Endothelial cell of umbilical vein (primary cell): Measurements from ENCODE around the gene FIBCD1. TPM values are rescaled to one million over a fixed set of nuclear protein-coding genes. Genes with fewer than 3 reads are reported as not detected.

ENCODE experiments used
- BruUV-seq: library from RNA; stranded (reverse); fragments of 400-500 nt; replicated peaks from 2 replicates; lab custom pipeline; 2021; lab: Mats Ljungman, UMichigan
- CTCF ChIA-PET: fragments of 300-600, 350-600 bp; sonication (Branson Sonifier 250); formaldehyde crosslinking; loops from one replicate; lab custom pipeline; 2021; ENCODE audit warnings: antibody characterized with exemption, inconsistent platforms; lab: Charles Lee
- POLR2A ChIA-PET: fragments of 300-600, 350-600 bp; sonication (Branson Sonifier 250); formaldehyde crosslinking; loops from one replicate; lab custom pipeline; 2021; ENCODE audit warnings: antibody characterized with exemption, inconsistent platforms; lab: Charles Lee
- DNase-seq: peaks from one replicate; pipeline ENCODE4 v3.0.0-alpha.2; 2011; ENCODE audit warnings: low read depth, low spot score
- FAIRE-seq: peaks from 2 replicates; lab custom pipeline; 2011; peaks lifted over from hg19 to GRCh38; lab: Jason Lieb, UNC
- H2AFZ ChIP-seq: 2 replicates; pipeline ENCODE4 v1.6.0; 2012; ENCODE audit warnings: low read depth, low read length, control low read depth, inconsistent platforms
- H3K27ac ChIP-seq: 2 replicates; pipeline ENCODE4 v1.5.1; 2011; ENCODE audit warnings: low read depth, mild to moderate bottlenecking, control low read depth, low read length, moderate library complexity; ENCODE audit not compliant: insufficient read depth
- H3K27me3 ChIP-seq, 2 experiments: 2 replicates each; pipeline versions ENCODE4 v1.6.0 to v1.6.1; 2011; ENCODE audit warnings: low read length in 2 of 2, mixed read lengths in 1 of 2; ENCODE audit not compliant: control insufficient read depth in 2 of 2, insufficient read depth in 2 of 2
- H3K36me3 ChIP-seq, 2 experiments: 2 replicates in 1 of 2; 3 replicates in 1 of 2; pipeline ENCODE4 v1.5.1; 2011; ENCODE audit warnings: low read length in 2 of 2, mild to moderate bottlenecking in 1 of 2, moderate library complexity in 1 of 2; ENCODE audit not compliant: control insufficient read depth in 2 of 2, insufficient read depth in 2 of 2; ENCODE audit errors: extremely low read depth in 1 of 2
- H3K4me1 ChIP-seq: 3 replicates; pipeline ENCODE4 v1.5.1; 2011; ENCODE audit warnings: mild to moderate bottlenecking, low read length; ENCODE audit not compliant: control insufficient read depth, insufficient read depth; ENCODE audit errors: extremely low read depth
- H3K4me2 ChIP-seq: 2 replicates; pipeline ENCODE4 v1.6.1; 2011; ENCODE audit warnings: low read length, control low read depth, mixed read lengths; ENCODE audit not compliant: insufficient read depth
- H3K4me3 ChIP-seq, 3 experiments: fragments of 200-600 bp in 1 of 3; sonication (generic), shearing (Covaris generic) in 1 of 3; replicated peaks in 1 of 3; 2 replicates each; pipeline ENCODE4 v1.5.1; 2011 to 2016; ENCODE audit warnings: control low read depth in 3 of 3, low read length in 3 of 3, mild to moderate bottlenecking in 2 of 3, inconsistent platforms in 1 of 3, low read depth in 1 of 3, moderate library complexity in 1 of 3; ENCODE audit not compliant: insufficient read depth in 1 of 3
- H3K79me2 ChIP-seq: 2 replicates; pipeline ENCODE4 v1.6.0; 2012; ENCODE audit warnings: low read length, inconsistent platforms; ENCODE audit not compliant: control insufficient read depth, insufficient read depth
- H3K9ac ChIP-seq: replicated peaks from 2 replicates; pipeline ENCODE3; 2011; ENCODE audit warnings: low read length, control low read depth; ENCODE audit not compliant: insufficient read depth; ENCODE audit errors: extremely low read depth
- H3K9me1 ChIP-seq: replicated peaks from 3 replicates; pipeline ENCODE4 v1.6.0; 2011; ENCODE audit warnings: mild to moderate bottlenecking, low read length; ENCODE audit not compliant: control insufficient read depth, insufficient read depth; ENCODE audit errors: extremely low read depth
- H3K9me3 ChIP-seq: replicated peaks from 2 replicates; pipeline ENCODE4 v1.5.1; 2012; ENCODE audit warnings: low read length, inconsistent platforms; ENCODE audit not compliant: control insufficient read depth, insufficient read depth
- H4K20me1 ChIP-seq: replicated peaks from 2 replicates; pipeline ENCODE3; 2011; ENCODE audit warnings: mild to moderate bottlenecking, low read length; ENCODE audit not compliant: control insufficient read depth, insufficient read depth; ENCODE audit errors: extremely low read depth
- EZH2 ChIP-seq: IDR thresholded peaks from 2 replicates; pipeline ENCODE4 v1.6.1; 2012; ENCODE audit warnings: borderline replicate concordance, low read depth, mild to moderate bottlenecking, moderate library complexity, low read length, inconsistent platforms; ENCODE audit not compliant: severe bottlenecking
- FOS ChIP-seq: IDR thresholded peaks from 2 replicates; pipeline ENCODE4 v1.6.1; 2011; ENCODE audit warnings: mild to moderate bottlenecking, low read length, moderate library complexity, borderline replicate concordance; ENCODE audit not compliant: insufficient read depth
- JUN ChIP-seq: IDR thresholded peaks from 2 replicates; pipeline ENCODE4 v1.6.1; 2011; ENCODE audit warnings: borderline replicate concordance, low read depth; ENCODE audit not compliant: insufficient read length, insufficient read depth
- MYC ChIP-seq: IDR thresholded peaks from one replicate; pipeline ENCODE4 v1.6.1; 2011; ENCODE audit warnings: mild to moderate bottlenecking, low read depth, low read length
- POLR2A ChIP-seq: IDR thresholded peaks from 2 replicates; pipeline ENCODE4 v1.6.1; 2012; ENCODE audit warnings: low read depth, mild to moderate bottlenecking, control low read depth, low read length
- POLR2AphosphoS5 ChIP-seq: IDR thresholded peaks from 2 replicates; pipeline ENCODE4 v1.6.1; 2012; ENCODE audit warnings: low read depth, mild to moderate bottlenecking, control low read depth, low read length, moderate library complexity; ENCODE audit not compliant: insufficient read depth
- dilution Hi-C: fragments of 300-500 bp; cut with MboI; formaldehyde crosslinking; loops from one replicate; pipeline ENCODE4 v1.15.0; 2019; ENCODE audit warnings: low sequenced_read_pairs; ENCODE audit not compliant: extremely low pct_ligation_motif_present
- intact Hi-C: fragments of 100-400 bp; cut with micrococcal nuclease; formaldehyde crosslinking; loops from one replicate; pipeline ENCODE4 v1.10.0; 2022
- polyA plus RNA-seq, 4 experiments: library from polyadenylated mRNA; depleted of rRNA in 3 of 4; stranded (reverse) in 3 of 4; unstranded in 1 of 4; fragments of >200 nt; gene quantifications; 2 replicates each; pipeline versions ENCODE4 v1.2.1 to v1.2.3, GENCODE V29; 2011 to 2012; ENCODE audit warnings: missing spikeins in 1 of 4
- total RNA-seq: library from RNA; stranded (reverse); gene quantifications from 2 replicates; pipeline ENCODE4 v1.2.3, GENCODE V29; 2021
- TF ChIP-seq, protein P1 (sequence below), 2 donors: IDR thresholded peaks; 1 replicate in 1 of 2; 2 replicates in 1 of 2; pipeline ENCODE4 v1.5.1; 2011; ENCODE audit warnings: low read length in 2 of 2, mild to moderate bottlenecking in 2 of 2, moderate library complexity in 2 of 2, control low read depth in 1 of 2, inconsistent platforms in 1 of 2, low read depth in 1 of 2; ENCODE audit not compliant: insufficient read depth in 1 of 2; ENCODE audit errors: extremely low read depth in 1 of 2
- TF ChIP-seq, protein P2 (sequence below): IDR thresholded peaks from 2 replicates; pipeline ENCODE4 v1.6.1; 2011; ENCODE audit not compliant: insufficient read depth, insufficient read length

Gene FIBCD1
- total and polyA plus RNA-seq, 2 donors (not counting 3 experiments of a cell fraction or from before 2014, with no cell fraction given): 0.14 TPM; not detected in 1

DNA sequence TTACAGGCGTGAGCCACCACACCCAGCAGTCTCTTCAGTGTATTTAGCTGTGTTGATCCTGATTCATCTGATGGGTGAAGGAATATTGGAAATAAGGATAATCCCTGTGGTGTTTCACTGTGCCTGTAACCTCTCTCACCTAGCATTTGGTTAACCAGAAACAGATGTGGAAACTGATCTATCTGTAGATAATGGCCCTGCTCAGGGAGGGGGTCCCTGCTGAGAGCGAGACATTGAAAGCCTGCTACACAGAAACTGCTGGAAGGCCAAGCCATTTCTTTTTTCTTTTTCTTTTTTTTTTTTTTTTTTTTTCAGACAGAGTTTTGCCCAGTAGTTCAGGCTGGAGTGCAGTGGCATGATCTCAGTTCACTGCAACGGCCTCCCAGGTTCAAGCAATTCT lies 70.8 kb downstream of the FIBCD1 start:
- dilution Hi-C loops (loop anchor here (25.0 kb wide), 1 partner anchor 181 kb away; the partner anchor contains the start of gene EXOSC2), intact Hi-C loops (no loop called here)
- H3K4me1 ChIP-seq: peaks cover 2% of the 10 kb centered on the region
- TF ChIP-seq, protein P1, sequence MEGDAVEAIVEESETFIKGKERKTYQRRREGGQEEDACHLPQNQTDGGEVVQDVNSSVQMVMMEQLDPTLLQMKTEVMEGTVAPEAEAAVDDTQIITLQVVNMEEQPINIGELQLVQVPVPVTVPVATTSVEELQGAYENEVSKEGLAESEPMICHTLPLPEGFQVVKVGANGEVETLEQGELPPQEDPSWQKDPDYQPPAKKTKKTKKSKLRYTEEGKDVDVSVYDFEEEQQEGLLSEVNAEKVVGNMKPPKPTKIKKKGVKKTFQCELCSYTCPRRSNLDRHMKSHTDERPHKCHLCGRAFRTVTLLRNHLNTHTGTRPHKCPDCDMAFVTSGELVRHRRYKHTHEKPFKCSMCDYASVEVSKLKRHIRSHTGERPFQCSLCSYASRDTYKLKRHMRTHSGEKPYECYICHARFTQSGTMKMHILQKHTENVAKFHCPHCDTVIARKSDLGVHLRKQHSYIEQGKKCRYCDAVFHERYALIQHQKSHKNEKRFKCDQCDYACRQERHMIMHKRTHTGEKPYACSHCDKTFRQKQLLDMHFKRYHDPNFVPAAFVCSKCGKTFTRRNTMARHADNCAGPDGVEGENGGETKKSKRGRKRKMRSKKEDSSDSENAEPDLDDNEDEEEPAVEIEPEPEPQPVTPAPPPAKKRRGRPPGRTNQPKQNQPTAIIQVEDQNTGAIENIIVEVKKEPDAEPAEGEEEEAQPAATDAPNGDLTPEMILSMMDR (IDR thresholded peaks at IDR 0.05; ENCODE audit: extremely low read depth in 1 of 2, insufficient read depth in 1 of 2, low read depth in 1 of 2, low read length in 2 of 2): no peak
- TF ChIP-seq JUN: no peak
- no peak for TF ChIP-seq FOS
- no peak for TF ChIP-seq MYC
- no peak for TF ChIP-seq POLR2AphosphoS5
- TF ChIP-seq, protein P2, sequence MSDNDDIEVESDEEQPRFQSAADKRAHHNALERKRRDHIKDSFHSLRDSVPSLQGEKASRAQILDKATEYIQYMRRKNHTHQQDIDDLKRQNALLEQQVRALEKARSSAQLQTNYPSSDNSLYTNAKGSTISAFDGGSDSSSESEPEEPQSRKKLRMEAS: no peak
- no peak for TF ChIP-seq EZH2
- TF ChIP-seq POLR2A: no peak
- H3K27me3 ChIP-seq: no peaks in the 10 kb centered on the region
- no peaks in the 10 kb centered on the region for H3K9me1 ChIP-seq
- no peak overlapping the region for H3K27ac ChIP-seq
- H2AFZ ChIP-seq: no peak overlapping the region
- no peaks in the 10 kb centered on the region for H4K20me1 ChIP-seq
- no peaks in the 10 kb centered on the region for H3K9me3 ChIP-seq
- H3K79me2 ChIP-seq: peaks cover 65% of the 10 kb centered on the region
- no peak for DNase-seq
- no peak overlapping the region for H3K4me2 ChIP-seq
- H3K9ac ChIP-seq: no peak overlapping the region
- peaks cover 21 to 41% of the 10 kb centered on the region in 2 experiments for H3K36me3 ChIP-seq
- H3K4me3 ChIP-seq: no peak overlapping the region
- POLR2A ChIA-PET: interaction anchor here (0.6 kb wide), 1 partner anchor 178 kb away, joined by 3 read pairs; no protein-coding TSS in a partner anchor
- BruUV-seq: no TSS peak
- FAIRE-seq: no peak
- CTCF ChIA-PET: interaction anchor here (0.9 to 11.0 kb wide), 4 partner anchors 97 to 178 kb away, joined by 3 to 327 read pairs (median 157); no protein-coding TSS in a partner anchor
